LNCaP clone FGC (cell line): Measurements from ENCODE around the gene TNC.

Experiments
- DNase-seq: peaks from one replicate; pipeline ENCODE4 v3.0.0-alpha.2; 2011; ENCODE audit warnings: low read depth
- H3K4me3 ChIP-seq: 2 replicates; pipeline ENCODE4 v1.5.1; 2011; ENCODE audit warnings: mild to moderate bottlenecking, low read depth, low read length, control low read depth
- TF ChIP-seq, protein P1 (sequence below): IDR thresholded peaks from 2 replicates; pipeline ENCODE4 v1.5.1; 2012; ENCODE audit warnings: mild to moderate bottlenecking; ENCODE audit not compliant: control insufficient read depth, insufficient read depth; ENCODE audit errors: extremely low read depth

The TNC gene

DNA sequence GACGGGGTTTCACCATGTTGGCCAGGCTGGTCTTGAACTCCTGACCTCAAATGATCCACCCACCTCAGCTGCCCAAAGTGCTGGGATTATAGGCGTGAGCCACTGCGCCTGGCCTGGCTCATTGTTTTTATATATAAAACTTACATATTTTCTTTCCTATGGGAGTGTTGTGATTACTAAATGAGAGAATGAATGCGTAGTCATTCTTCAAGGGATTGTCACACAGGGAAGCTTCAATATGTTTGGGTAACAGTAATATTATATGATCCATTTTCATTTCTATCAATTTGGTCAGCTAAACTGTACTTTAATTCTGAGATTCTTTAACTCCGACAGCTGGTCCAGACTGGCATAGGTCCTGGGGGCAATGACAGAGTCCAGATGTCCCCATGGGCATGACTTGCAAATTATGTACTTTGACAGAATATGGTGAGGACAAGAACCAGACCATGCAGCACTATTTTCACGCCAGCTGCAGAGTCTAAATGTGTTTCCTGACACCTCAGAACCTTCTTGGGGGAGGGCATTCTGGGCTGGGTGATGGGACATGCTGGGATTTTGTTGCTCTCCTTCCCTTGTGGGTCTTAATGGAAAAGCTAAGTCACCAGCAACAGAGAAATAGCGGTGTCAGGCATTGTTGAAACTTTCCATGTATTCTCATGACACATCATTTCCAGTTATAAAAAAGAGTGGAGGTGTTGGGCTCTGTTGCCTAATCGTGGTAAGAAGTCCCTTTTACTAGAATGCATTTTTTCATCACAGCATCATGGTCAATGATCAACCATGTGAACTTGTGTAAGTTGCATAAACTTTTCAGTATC lies 40.9 kb upstream of the TNC start:
- no peak for DNase-seq
- TF ChIP-seq, protein P1, sequence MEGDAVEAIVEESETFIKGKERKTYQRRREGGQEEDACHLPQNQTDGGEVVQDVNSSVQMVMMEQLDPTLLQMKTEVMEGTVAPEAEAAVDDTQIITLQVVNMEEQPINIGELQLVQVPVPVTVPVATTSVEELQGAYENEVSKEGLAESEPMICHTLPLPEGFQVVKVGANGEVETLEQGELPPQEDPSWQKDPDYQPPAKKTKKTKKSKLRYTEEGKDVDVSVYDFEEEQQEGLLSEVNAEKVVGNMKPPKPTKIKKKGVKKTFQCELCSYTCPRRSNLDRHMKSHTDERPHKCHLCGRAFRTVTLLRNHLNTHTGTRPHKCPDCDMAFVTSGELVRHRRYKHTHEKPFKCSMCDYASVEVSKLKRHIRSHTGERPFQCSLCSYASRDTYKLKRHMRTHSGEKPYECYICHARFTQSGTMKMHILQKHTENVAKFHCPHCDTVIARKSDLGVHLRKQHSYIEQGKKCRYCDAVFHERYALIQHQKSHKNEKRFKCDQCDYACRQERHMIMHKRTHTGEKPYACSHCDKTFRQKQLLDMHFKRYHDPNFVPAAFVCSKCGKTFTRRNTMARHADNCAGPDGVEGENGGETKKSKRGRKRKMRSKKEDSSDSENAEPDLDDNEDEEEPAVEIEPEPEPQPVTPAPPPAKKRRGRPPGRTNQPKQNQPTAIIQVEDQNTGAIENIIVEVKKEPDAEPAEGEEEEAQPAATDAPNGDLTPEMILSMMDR = no peak
- no peak overlapping the region for H3K4me3 ChIP-seq

DNA sequence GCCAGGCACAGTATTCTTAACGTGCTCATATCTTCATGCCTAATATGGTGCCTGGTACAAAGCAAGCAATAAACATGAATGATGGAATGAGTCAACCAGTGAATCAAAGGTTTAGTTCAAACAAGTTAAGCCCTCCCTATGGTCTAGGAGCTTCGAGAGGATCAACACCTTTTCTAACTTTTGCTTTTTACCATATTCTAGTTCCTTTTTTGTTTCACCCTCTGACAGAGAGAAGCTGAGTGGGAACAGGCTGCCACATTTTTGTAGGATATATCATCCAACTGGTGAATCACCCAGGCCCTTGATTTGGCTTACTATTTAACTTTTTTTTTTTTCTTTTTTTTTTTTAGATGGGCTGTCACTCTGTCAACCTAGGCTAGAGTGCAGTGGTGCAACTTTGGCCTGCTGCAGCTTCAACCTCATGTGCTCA lies 39.3 kb upstream of the TNC start:
- TF ChIP-seq, protein P1 = no peak
- no peak for DNase-seq
- no peak overlapping the region for H3K4me3 ChIP-seq

DNA sequence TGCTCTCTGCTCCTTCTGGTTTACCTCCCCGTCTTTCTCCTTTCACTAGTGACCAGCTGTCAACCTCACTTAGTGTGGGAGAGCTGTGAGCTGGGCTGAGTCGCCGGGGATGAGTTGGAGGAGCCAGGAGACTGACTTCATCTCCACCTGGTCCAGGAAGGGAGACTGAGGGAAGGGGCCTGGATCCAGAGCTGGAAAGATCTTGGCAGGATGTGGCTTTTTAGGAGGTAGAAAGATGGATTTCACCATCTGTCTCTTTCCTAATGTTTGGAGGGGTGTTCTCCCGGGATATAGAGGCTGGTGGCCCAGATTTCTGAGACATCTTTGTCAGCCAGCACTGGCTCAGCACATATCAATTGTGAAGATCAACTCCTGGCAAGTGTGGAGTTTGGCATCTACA lies 37.1 kb upstream of the TNC start:
- TF ChIP-seq, protein P1 = no peak
- DNase-seq = no peak
- H3K4me3 ChIP-seq = no peak overlapping the region

DNA sequence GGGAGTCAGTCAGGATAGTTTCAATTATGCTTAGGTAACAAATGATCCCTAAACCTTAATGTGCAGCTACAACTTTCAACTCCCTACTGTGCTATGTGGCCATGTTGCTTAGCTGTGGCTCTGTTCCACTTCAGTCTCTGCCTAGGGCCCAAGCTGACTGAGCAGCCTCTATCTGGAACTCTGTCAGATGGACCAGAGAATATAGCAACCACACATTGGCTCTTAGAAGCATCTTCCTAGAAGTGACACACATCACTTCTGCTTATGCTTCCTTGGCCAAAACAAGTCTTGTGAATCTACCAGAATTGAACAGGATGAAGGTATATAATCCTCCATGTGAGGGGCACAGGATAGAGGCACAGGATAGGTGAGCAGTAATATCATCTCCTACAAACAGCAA lies 36.7 kb upstream of the TNC start:
- H3K4me3 ChIP-seq = no peak overlapping the region
- TF ChIP-seq, protein P1 = no peak
- DNase-seq = no peak

DNA sequence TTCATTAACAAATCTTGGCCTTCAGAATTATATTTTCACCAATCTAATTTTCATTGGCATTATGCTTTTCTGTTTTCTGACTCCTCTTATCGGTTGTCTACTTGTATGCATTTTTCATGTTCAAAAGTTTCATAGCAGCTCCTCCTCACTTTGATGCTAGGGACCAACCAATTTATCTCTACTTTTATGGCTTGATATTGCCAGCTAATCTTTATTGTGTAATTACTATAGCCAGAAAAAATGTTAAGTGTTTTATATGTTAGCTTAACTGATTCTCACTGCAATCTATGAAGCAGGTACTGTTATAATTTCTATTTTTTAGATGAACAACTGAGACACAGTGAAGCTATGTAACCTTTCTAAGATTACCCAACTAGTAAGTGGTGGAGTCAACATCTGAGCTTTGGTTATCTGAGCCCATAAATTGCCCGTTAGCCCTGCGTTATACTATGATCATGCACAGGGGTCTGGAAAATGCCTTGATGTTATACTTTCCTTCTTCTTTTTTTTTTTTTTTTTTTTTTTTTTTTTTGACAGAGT lies 34.4 kb upstream of the TNC start:
- no peak for DNase-seq
- H3K4me3 ChIP-seq = no peak overlapping the region
- TF ChIP-seq, protein P1 = no peak

DNA sequence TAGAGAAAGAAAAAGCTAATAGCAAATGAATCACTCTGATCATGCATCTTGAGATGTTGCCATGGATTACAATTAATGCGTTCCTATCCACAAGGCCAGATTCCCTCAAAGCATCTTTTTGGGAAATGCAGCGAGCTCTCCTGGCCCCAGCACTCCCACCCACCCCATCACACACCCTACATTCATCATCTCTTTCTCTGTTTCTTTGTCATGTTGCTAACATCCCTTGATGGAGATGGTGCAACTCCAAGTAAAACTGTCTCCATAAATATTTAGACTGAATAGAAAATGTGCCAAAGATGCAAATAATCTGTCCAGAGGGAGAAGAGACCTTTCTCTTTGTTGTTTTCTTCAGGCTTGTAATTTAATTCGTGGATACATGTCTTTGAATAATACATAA lies 30.8 kb upstream of the TNC start:
- no peak for DNase-seq
- no peak overlapping the region for H3K4me3 ChIP-seq
- TF ChIP-seq, protein P1 = no peak

DNA sequence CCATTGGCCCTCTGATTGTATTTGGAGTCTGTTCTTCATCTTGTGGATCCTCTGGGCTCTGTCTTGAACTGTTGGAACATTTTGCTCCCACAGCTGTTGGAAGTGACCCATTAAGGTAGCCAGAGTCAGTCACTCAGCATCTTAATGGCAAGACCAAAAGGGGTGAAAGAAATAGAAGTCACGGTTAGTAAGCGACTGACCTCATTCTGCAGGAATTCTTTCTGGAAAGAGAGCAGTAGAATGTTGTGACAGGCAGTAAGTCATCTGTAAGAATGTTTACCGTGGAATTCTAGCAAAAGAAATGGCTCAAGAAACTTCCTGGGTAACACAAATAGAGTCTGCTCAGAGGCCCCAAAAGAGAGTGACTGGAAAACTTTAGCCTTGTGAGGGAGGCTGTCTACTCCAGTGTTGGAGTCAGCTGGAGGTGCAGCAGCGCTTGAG lies 28.6 kb upstream of the TNC start:
- TF ChIP-seq, protein P1 = no peak
- H3K4me3 ChIP-seq = no peak overlapping the region
- no peak for DNase-seq
